Activated naive CD4-positive, alpha-beta T cell treated with anti-CD3 and anti-CD28 coated beads, Interleukin-2, amount 50 U/mL, for 16 hours (primary cell): Measurements from ENCODE around the gene JOSD1.

Experiments
- DNase-seq: peaks from one replicate; pipeline ENCODE4 v3.0.0-alpha.2; 2020

JOSD1 gene

GRCh38 chr22:38732251-38732815 is 31.6 kb upstream of the JOSD1 start:
- DNase-seq: no peak

DNA sequence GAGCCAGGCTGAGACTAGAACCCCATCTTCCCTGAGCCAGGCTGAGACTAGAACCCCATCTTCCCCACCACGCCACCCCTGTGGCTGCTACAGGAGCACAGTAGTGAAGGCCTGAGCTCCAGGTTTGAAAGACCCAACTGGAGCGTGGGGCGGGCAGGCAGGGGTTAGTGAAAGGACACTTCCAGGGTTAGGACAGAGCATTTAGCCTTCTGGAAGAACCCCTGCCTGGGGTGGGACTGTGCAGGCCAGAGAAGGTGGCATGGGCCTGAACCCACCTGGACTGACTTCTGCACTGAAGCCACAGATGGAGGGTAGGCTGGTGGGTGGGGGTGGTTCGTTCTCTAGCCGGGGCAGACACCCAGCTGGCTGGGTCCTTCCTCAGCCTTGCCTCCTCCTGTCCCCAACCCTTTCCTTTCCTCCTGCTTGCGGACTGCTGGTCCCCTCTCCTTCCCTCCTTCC is 31.0 kb upstream of the JOSD1 start:
- no peak for DNase-seq

- DNase-seq: no peak
Measured at GRCh38 chr22:38730411-38730871, 29.7 kb upstream of the JOSD1 start.

- DNase-seq: no peak
Measured at GRCh38 chr22:38729946-38730345, 29.2 kb upstream of the JOSD1 start.

- no peak for DNase-seq
Measured at GRCh38 chr22:38728871-38729796, 28.4 kb upstream of the JOSD1 start.

DNA sequence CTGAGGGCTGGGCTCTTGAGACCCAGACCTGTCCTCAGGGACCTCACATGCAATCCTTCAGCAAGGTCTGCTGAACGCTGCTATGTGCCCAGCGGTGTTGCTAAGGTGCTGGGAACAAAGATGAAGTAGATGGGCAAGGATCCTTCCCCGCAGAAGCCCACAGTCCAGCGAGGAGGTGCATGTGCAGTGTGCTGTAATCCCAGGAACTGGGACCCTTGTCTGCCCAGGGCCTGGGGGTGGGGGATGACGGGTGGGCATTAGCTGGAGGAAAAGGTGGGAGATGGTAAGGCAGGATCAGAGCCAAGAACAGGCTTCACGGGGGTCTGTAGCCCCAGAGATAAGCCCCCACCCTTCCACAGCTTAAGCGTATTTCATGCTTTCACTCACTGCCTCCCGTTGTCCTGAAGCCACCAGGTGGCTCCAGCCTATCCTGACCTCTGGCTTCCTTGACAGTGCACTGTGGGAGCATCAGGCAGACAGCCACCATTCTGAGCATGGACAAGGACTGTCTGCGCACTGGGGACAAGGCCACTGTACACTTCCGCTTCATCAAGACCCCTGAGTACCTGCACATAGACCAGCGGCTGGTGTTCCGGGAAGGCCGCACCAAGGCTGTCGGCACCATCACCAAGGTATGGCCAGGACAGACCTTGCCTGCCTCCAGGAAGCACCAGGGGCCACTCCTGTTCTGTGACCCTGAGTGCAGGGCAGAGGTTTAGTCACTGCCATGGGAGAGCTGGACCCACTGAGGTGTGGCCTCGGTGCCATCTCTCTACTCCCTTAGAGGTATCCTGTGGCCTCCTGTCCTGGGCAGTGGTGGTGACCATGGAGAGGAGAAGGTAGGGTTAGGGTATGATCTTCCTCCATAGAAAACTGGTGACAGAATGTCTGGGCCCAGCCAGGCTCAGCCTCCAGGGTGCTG is 27.0 kb upstream of the JOSD1 start:
- no peak for DNase-seq

GRCh38 chr22:38727123-38727522 is 26.4 kb upstream of the JOSD1 start:
- no peak for DNase-seq

GRCh38 chr22:38725900-38726655 is 25.3 kb upstream of the JOSD1 start:
- DNase-seq: no peak

DNA sequence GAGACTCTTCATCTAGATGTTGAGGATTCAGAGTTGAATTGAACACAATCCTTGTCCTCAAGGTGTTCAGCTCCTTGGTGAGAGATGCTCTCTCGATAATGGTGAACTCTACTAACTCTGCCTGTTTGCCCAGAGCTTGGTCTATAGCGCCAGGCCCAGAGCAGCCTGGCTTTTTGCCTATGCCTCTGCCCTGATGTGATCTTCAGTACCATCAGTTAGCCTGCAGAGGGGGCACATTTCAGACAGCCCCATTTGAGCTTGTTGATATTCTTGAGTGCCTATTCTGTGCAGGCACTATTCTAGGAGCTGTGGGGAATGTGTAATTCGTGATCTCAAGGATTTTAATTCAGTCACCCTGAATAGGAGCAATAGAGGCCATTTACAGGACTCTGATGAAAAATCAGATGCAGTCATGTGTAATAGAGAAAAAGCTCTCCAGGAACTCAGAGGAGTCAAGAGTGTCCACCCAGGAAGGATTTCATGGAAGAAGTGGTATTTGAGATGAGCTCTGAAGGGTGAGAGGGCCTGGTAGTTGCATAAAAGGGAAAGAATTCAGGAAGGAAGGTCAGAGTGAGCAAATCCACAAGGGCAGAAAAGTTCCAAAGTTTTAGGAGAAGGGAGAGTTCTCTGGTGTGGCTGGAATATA is 24.3 kb upstream of the JOSD1 start:
- DNase-seq: no peak

DNA sequence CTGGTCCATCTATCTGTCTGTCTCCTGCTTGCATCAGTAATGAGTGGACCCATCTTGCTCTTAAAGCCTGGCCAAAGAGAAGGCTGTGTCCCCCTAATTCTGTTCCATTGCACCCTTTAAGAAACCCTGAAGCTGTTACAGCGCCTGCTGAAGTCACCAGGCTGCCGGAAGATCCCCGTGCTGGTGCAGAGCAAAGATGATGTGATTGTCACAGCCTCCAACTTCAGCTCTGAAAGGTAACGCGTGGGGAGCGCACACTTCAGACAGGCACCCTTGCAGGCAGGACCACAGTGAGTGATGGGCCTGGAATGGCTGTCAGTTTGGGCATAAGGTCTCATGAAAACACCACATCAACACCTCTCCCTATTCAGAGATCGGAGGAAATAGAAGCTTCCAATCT is 23.4 kb upstream of the JOSD1 start:
- DNase-seq: no peak

DNA sequence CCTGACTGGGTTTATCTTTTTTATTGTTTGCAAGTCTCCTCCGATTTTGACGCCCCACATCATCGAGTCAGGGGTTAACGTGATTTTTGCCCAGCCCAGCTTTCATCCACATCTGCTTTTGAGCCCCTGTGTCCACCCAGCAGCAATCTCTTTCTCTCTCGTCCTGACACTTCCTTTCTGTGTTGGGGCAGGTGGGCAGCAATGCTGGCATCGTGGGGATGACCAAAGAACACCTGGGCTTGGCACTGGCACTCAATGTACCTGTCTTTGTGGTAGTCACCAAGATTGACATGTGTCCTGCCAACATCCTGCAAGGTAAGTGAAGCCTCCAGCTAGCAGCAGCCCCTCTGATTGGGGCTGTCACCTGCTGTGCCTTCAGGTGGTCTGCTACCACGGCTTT is 20.8 kb upstream of the JOSD1 start:
- no peak for DNase-seq

DNA sequence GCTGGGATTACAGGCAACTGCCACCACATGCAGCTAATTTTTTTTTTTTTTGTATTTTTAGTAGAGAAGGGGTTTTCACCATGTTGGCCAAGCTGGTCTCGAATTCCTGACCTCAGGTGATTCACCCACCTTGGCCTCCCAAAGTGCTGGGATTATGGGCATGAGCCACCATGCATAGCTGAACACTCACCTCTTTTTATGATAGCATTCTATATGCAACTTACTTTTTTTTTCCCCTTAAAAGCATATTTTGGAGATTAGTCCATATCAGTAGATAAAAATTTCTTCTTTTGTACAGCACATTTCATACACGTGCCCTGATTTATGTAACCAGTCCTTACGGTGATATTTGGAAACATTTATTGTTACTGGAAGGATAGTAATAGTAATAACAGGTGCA is 19.6 kb upstream of the JOSD1 start:
- DNase-seq: no peak

GRCh38 chr22:38719196-38719595 is 18.5 kb upstream of the JOSD1 start:
- no peak for DNase-seq

- no peak for DNase-seq
Measured at GRCh38 chr22:38718414-38718813, 17.7 kb upstream of the JOSD1 start.

DNA sequence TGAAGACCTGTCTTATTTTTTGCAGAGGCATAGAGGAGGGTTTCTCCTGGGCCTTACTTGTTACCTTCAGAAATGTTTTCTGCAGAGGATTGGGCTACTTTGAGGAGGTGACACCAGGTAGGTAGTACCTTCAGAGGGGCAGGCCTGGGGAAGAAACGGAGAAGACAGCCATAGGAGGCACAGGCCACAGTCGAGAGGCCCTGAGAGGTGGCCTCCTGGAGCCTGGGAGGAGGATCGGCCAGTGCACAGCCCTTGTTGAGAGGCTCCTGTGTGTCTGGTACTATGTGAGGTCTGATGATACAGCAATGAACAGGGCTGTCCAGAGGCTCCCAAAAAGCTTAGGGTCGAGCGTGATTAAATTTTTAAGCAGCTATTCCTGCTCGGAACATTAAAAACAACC is 16.5 kb upstream of the JOSD1 start:
- no peak for DNase-seq

- DNase-seq: no peak
Measured at GRCh38 chr22:38716826-38717225, 16.1 kb upstream of the JOSD1 start.

GRCh38 chr22:38716271-38716670 is 15.5 kb upstream of the JOSD1 start:
- DNase-seq: no peak

GRCh38 chr22:38715852-38716251 is 15.1 kb upstream of the JOSD1 start:
- DNase-seq: no peak

- DNase-seq: no peak
Measured at GRCh38 chr22:38715176-38715764, 14.5 kb upstream of the JOSD1 start.

DNA sequence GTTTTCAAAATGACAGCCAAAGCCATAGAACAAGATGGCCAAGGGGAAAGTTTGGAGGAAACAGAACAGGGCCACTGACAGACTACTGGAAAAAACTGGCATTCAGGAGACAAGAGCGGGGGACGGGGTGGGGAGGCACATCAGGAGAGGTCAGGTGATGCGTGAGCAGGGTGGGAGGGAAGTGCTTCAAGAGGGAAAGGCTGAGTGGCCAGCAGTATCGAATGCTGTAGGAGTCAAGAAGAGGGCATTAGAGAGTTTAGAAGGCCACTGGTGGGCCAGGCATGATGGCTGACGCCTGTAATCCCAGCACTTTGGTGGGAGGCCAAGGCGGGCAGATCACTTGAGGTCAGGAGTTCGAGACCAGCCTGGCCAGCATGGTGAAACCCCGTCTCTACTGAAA is 13.2 kb upstream of the JOSD1 start:
- DNase-seq: no peak

GRCh38 chr22:38712486-38713207 is 11.9 kb upstream of the JOSD1 start:
- DNase-seq: no peak
